Esophagus muscularis mucosa (tissue), 4 donors: Measurements from ENCODE around the gene TBC1D16. TPM values are rescaled to one million over a fixed set of nuclear protein-coding genes. Genes with fewer than 3 reads are reported as not detected.

Experiments
- DNase-seq: peaks from one replicate; pipeline ENCODE4 v3.0.0-alpha.2; 2017; ENCODE audit errors: extremely low spot score
- H3K27ac ChIP-seq, 4 donors: fragments of 200-600 bp; sonication (generic); replicated peaks in 1 of 4; 1 replicate in 3 of 4; 2 replicates in 1 of 4; pipeline ENCODE4 v1.5.1; 2016 to 2019; ENCODE audit warnings: mild to moderate bottlenecking in 1 of 4
- H3K27me3 ChIP-seq, 4 donors: fragments of 200-600 bp; sonication (generic); one replicate each; pipeline versions ENCODE4 v1.5.1 to v1.6.0; 2016 to 2019
- H3K36me3 ChIP-seq, 4 donors: fragments of 200-600 bp; sonication (generic); one replicate each; pipeline ENCODE4 v1.5.1; 2016 to 2019
- H3K4me1 ChIP-seq, 4 donors: fragments of 200-600 bp; sonication (generic); one replicate each; pipeline ENCODE4 v1.5.1; 2016 to 2019
- H3K4me3 ChIP-seq, 4 donors: fragments of 200-600 bp; sonication (generic); 1 replicate in 2 of 4; 2 replicates in 2 of 4; pipeline ENCODE4 v1.5.1; 2016 to 2019; ENCODE audit warnings: mild to moderate bottlenecking in 4 of 4, moderate library complexity in 1 of 4
- H3K9me3 ChIP-seq, 4 donors: fragments of 200-600 bp; sonication (generic); 1 replicate in 3 of 4; 2 replicates in 1 of 4; pipeline ENCODE4 v1.5.1; 2016 to 2019
- EP300 ChIP-seq: sonication (generic); formaldehyde crosslinking; IDR thresholded peaks from one replicate; pipeline ENCODE4 v1.6.1; 2017; ENCODE audit warnings: antibody characterized with exemption
- POLR2A ChIP-seq: fragments of 450-650 bp; IDR thresholded peaks from one replicate; pipeline ENCODE4 v1.6.1; 2017; ENCODE audit warnings: antibody characterized with exemption, moderate library complexity, mild to moderate bottlenecking, low read depth
- POLR2AphosphoS5 ChIP-seq, 2 donors: sonication (generic); formaldehyde crosslinking; IDR thresholded peaks; one replicate each; pipeline ENCODE4 v1.6.1; 2017; ENCODE audit warnings: antibody characterized with exemption in 2 of 2
- WGBS: methylation state at CpG from one replicate; pipeline ENCODE4 v1.1.5; 2018; 5-methylcytosine and 5-hydroxymethylcytosine counted together
- intact Hi-C: fragments of 100-400 bp; cut with DNase I; formaldehyde crosslinking; loops from one replicate; pipeline ENCODE4 v1.15.1; 2023
- total RNA-seq, 4 donors: library from RNA; depleted of rRNA; stranded (reverse); fragments of >200 nt; gene quantifications; one replicate each; pipeline versions ENCODE4 v1.1.0 to v1.2.1, GENCODE V29; 2016
- TF ChIP-seq, protein P1 (sequence below), 3 experiments: fragments of 200-600 bp in 2 of 3; fragments of 450-650 bp in 1 of 3; sonication (generic) in 2 of 3; IDR thresholded peaks; one replicate each; pipeline ENCODE4 v1.5.1; 2017 to 2019; ENCODE audit warnings: antibody characterized with exemption in 3 of 3, mild to moderate bottlenecking in 2 of 3, moderate library complexity in 1 of 3

TBC1D16 gene
- total RNA-seq, 4 donors from 2014 or later: 30.3 to 37.4 (median 33.2) TPM

DNA sequence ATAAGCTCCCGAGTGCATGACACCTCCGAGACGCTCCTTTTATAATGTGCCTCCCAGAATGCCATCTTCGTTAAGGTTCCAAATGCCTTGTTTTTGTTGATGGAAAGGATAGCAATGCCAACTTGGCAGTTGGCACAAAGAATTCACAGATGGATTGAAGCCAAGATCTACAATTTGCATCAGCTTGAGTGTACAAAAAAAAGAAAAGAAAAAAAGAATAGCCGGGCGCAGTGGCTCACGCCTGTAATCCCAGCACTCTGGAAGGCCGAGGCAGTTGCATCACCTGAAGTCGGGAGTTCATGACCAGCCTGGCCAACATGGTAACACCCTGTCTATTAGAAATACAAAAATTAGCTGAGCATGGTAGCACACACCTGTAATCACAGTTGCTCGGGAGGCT, 7.6 kb downstream of the TBC1D16 start:
- no peaks in the 10 kb centered on the region for H3K27me3 ChIP-seq
- TF ChIP-seq EP300 (no peak), POLR2AphosphoS5 (IDR thresholded peaks at IDR 0.05) (no peak), POLR2A (no peak)
- TF ChIP-seq, protein P1, sequence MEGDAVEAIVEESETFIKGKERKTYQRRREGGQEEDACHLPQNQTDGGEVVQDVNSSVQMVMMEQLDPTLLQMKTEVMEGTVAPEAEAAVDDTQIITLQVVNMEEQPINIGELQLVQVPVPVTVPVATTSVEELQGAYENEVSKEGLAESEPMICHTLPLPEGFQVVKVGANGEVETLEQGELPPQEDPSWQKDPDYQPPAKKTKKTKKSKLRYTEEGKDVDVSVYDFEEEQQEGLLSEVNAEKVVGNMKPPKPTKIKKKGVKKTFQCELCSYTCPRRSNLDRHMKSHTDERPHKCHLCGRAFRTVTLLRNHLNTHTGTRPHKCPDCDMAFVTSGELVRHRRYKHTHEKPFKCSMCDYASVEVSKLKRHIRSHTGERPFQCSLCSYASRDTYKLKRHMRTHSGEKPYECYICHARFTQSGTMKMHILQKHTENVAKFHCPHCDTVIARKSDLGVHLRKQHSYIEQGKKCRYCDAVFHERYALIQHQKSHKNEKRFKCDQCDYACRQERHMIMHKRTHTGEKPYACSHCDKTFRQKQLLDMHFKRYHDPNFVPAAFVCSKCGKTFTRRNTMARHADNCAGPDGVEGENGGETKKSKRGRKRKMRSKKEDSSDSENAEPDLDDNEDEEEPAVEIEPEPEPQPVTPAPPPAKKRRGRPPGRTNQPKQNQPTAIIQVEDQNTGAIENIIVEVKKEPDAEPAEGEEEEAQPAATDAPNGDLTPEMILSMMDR (IDR thresholded peaks at IDR 0.05): no peak
- H3K36me3 ChIP-seq: no peaks in the 10 kb centered on the region
- DNase-seq: no peak
- WGBS: 85% methylated on average over 10 of the region's 10 CpGs
- no peaks in the 10 kb centered on the region for H3K9me3 ChIP-seq
- H3K4me1 ChIP-seq: peaks cover 16 to 69% (median 65%) of the 10 kb centered on the region in 4 donors
- intact Hi-C loops: no loop called here
- peak overlapping the region; percentile 12 to 67 (median 57) for H3K27ac ChIP-seq
- no peak overlapping the region for H3K4me3 ChIP-seq

DNA sequence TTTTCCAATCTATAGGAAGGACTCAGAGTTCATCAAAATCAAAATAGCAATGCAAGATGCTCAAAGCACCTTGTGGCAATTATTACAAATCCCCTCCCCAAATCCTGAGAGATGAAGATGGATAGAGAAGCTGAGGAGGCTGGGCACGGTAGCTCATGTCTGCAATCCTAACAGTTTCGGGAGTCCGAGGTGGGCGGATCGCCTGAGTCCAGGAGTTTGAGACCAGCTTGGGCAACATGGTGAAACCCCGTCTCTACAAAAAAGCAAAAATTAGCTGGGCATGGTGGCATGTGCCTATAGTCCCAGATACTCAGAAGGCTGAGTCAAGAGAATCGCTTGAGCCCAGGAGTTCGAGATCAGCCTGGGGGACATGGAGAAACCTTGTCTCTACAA, 8.6 kb downstream of the TBC1D16 start:
- TF ChIP-seq POLR2A (no peak), POLR2AphosphoS5 (IDR thresholded peaks at IDR 0.05) (no peak), EP300 (no peak)
- TF ChIP-seq, protein P1 (IDR thresholded peaks at IDR 0.05): no peak
- no peak for DNase-seq
- no peaks in the 10 kb centered on the region for H3K36me3 ChIP-seq
- no peaks in the 10 kb centered on the region for H3K27me3 ChIP-seq
- H3K27ac ChIP-seq: no peak overlapping the region
- H3K4me3 ChIP-seq: no peak overlapping the region
- intact Hi-C loops: no loop called here
- H3K9me3 ChIP-seq: no peaks in the 10 kb centered on the region
- 98% methylated on average over 8 of the region's 8 CpGs for WGBS
- H3K4me1 ChIP-seq: peaks cover 16 to 67% (median 65%) of the 10 kb centered on the region in 4 donors

DNA sequence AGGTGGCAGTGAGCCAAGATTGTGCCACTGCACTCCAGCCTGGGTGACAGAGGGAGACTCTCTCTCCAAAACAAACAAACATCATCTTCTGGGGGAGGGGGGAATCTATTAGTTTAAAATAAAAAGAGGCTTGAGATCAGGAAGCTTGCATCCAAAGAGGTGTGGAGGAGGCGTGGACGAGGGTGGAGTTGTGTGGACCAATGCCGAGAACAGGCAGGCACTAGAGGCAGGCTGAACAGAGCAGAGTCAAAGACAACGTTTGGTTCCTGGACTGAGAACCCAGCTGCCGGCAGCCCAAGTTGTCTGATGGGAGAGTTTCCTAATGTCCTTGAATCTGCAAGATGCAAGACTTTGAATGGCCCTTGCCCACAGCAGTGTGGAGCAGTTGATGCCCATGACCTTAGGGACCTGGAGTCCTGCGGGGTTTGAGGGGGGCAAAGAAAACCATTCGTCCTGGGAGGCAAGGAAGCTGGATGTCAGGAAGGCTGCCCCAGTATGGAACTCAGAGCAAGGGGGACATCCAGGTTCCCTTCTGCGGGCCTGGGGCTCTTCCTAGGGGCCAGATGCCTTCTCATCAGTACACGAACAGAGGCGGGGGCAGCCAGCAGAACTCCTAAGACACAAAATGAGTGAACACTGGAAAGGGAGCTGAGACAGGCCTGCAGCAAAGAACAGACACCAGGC, 9.2 kb downstream of the TBC1D16 start:
- intact Hi-C loops: no loop called here

DNA sequence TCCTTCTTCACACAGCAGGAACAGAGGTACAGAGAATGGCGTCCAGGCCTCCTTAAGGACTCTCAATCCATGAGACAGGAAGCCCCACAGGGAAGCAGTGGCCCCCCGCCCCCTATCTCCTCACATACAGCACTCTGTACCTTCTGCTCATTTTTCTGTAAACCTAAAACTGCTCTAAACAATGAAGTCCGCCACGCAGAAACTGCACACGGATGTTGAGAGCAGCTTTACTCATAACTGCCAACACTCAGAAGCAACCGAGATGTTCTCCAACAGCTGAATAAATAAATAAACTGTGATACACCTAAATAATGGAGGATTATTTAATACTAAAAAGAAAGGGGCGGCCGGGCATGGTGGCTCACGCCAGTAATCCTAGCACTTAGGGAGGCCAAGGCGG, 9.9 kb downstream of the TBC1D16 start:
- intact Hi-C loops: no loop called here
- Histone ChIP-seq H3K9me3 (no peaks in the 10 kb centered on the region), H3K4me1 (peaks cover 16 to 67% (median 58%) of the 10 kb centered on the region in 4 donors), H3K4me3 (no peak overlapping the region), H3K27me3 (no peaks in the 10 kb centered on the region), H3K27ac (no peak overlapping the region), H3K36me3 (no peaks in the 10 kb centered on the region)
- TF ChIP-seq POLR2AphosphoS5 (IDR thresholded peaks at IDR 0.05): no peak
- no peak for TF ChIP-seq EP300
- TF ChIP-seq, protein P1 (IDR thresholded peaks at IDR 0.05): no peak
- TF ChIP-seq POLR2A: no peak
- WGBS: 73% methylated on average over 10 of the region's 10 CpGs
- no peak for DNase-seq

More for the DNA sequence above, 9.2 kb downstream of the TBC1D16 start:
- no peak overlapping the region for H3K27ac ChIP-seq
- H3K4me3 ChIP-seq: no peak overlapping the region
- no peak for DNase-seq
- peaks cover 16 to 67% (median 63%) of the 10 kb centered on the region in 4 donors for H3K4me1 ChIP-seq
- H3K9me3 ChIP-seq: no peaks in the 10 kb centered on the region
- 68% methylated on average over 10 of the region's 10 CpGs for WGBS
- H3K27me3 ChIP-seq: no peaks in the 10 kb centered on the region
- no peaks in the 10 kb centered on the region for H3K36me3 ChIP-seq
- TF ChIP-seq EP300 (no peak), POLR2A (no peak), POLR2AphosphoS5 (IDR thresholded peaks at IDR 0.05) (no peak)
- TF ChIP-seq, protein P1 (IDR thresholded peaks at IDR 0.05): no peak

DNA sequence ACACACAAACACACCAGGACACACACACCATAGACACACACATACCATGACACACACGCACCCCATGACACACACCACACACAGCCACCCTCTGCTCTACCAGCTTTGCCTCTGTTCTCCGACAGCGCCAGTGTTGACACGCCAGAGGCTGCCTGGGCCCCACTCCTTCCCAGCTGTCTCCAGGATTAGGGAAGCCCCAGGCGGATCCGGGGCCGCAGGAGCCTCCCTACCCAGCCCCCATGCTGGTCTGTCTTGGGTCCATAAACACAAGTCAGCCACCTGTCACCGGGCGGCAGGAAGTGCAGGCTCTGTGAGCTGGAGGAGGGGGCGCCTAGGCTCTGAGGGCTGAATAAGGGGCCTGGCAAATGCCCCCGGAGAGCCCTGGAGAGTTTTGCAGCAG, 10.5 kb downstream of the TBC1D16 start:
- no peaks in the 10 kb centered on the region for H3K36me3 ChIP-seq
- intact Hi-C loops: no loop called here
- 93% methylated on average over 3 of the region's 11 CpGs for WGBS
- H3K9me3 ChIP-seq: no peaks in the 10 kb centered on the region
- no peak overlapping the region for H3K4me3 ChIP-seq
- no peak for DNase-seq
- peak overlapping the region in 1 of 4 donors; percentile 40 for H3K27ac ChIP-seq
- peaks cover 16 to 61% (median 52%) of the 10 kb centered on the region in 4 donors for H3K4me1 ChIP-seq
- TF ChIP-seq, protein P1 (IDR thresholded peaks at IDR 0.05): no peak
- no peak for TF ChIP-seq EP300
- no peak for TF ChIP-seq POLR2A
- TF ChIP-seq POLR2AphosphoS5 (IDR thresholded peaks at IDR 0.05): no peak
- H3K27me3 ChIP-seq: no peaks in the 10 kb centered on the region
